Left lobe of liver (tissue), 2 donors: ENCODE measurements around the gene ANKRD27. TPM values are rescaled to one million over a fixed set of nuclear protein-coding genes. Genes with fewer than 3 reads are reported as not detected.
"Not testable (repeated sequence)": the region's sequence is repeated elsewhere in the genome, so short reads cannot be mapped to it uniquely, and the experiment has no call there.

ENCODE experiments used
- ATAC-seq: fragments of 200-7000 bp; cut with Tn5 transposase; one replicate; pipeline ENCODE4 v1.9.1; 2020; ENCODE audit warnings: mild to moderate bottlenecking, moderate library complexity
- DNase-seq: peaks from one replicate; pipeline ENCODE4 v3.0.0-alpha.2; 2020; ENCODE audit warnings: low spot score
- total RNA-seq: library from RNA; stranded (reverse); gene quantifications from one replicate; pipeline ENCODE4 v1.2.1, GENCODE V29; 2021
- donor health status: DM: no; HTN: no; CAD: no; lungs with moderate emphysema.
- donor health status: DM: no; HTN: yes; CAD: no.

The ANKRD27 gene
- total RNA-seq, 1 donor from 2014 or later, result 8.4 TPM

DNA sequence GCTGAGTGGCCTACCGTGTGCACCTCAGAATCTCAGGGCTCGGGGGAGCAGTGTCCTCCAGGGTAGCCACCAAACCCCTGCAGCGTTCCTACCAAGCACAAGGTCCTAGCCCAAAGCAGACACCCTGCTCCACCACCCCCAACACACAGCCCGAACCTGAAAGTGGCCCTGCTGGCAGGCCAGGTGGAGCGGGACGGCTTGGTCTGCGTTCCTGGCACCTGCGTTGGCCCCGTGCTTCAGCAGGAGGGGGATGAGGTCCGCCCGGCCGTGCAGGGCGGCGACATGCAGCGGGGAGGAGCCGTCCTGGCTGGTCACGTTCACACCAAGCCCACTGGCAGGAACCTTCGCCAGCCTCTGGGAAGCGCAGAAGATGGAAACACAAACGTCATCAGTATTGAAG lies 67.5 kb downstream of the ANKRD27 start:
- no peak for DNase-seq
- no peak for ATAC-seq

DNA sequence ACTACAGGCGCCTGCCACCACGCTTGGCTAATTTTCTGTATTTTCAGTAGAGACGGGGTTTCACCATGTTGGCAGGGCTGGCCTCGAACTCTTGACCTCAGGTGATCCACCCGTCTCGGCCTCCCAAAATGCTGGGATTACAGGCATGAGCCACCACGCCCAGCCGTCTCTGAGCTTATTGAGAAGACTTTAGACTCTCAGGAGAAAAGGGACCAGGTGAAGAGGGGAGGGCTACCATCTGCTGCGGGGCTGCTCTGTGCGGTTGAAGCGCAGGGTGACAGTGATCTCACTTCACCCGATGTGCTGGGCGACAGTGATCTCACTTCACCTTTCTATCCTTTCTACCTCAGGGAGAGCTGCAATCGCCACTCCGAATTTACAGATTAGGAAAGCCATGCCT lies 68.7 kb downstream of the ANKRD27 start:
- no peak for DNase-seq

DNA sequence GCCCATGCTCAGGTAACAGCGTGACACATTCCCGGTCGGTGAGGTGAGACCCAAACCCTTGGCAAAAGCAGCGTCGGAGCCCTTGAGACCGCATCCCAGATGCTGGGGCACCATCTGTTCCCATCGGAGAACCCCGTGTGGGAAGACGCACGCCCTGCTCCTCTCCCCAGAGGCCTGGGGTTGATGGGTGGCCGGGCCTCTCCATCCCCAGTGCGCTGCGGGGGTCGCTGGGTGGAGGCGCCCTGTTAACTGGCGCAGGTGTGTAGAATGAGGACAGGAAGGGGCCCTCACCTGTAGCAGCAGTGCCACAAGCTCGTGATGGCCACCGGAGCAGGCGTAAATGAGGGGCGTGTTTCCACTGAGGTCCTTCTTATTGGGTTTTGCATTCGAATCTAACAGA lies 69.4 kb downstream of the ANKRD27 start:
- DNase-seq (no peak), ATAC-seq (no peak)

More for the DNA sequence above, 68.7 kb downstream of the ANKRD27 start:
- ATAC-seq, result no peak

DNA sequence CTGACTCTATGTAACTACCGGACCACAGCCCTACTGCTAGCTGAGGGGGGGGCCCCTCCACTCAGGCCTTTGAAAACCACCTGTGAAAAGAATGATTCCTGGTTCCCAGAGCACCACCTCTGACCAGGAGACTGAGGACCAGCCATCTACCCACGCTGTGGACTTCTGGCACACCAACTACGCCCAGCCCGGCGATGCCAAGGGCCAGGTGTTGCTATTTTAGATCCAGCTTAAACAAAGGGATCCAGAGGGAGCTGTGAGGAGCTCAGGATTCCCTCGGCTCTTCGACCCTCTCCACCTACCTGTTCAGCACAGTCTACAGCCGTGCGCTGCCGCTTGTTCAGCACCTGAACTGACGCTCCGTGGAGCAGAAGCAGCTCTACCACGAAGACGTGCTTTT lies 71.0 kb downstream of the ANKRD27 start:
- no peak for ATAC-seq
- no peak for DNase-seq

DNA sequence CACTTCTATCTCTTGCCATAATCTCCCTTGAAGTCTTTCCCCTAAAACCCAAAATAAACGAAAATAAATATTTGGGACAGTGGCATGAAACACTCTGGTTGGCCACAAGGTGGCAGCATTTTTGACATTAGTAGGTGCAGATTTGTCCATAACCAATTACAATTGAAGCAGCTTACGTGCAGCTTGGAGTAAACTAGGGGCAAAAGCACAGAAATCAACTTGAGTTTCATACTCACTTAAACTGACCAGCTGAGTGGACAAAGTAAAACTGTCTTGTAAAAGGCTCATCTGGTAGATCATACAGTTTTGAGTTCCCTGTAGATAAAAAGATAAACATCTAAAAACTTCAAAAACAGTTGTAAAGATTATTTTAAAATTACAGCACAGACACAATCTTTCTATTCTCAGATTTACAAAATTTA lies 75.2 kb downstream of the ANKRD27 start:
- DNase-seq, result no peak
- ATAC-seq, result peak; percentile 91

DNA sequence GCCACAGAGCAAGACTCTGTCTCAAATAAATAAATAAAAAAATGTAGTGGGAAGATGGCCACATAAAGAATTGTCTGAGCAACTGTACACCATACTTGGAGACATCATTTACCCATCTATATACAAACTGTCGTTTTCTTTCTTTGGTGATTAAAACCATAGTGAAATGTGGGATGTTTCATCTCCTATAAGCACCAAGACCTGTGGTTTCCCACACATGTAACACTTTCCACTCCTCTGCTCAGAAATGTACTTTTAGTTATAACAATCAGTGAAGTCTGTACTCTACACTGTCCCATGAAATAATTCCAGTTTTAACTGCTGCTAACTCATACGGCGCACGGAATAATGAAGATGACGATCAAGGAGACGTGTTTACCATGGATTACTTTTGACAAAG lies 75.7 kb downstream of the ANKRD27 start:
- ATAC-seq (no peak), DNase-seq (no peak)

DNA sequence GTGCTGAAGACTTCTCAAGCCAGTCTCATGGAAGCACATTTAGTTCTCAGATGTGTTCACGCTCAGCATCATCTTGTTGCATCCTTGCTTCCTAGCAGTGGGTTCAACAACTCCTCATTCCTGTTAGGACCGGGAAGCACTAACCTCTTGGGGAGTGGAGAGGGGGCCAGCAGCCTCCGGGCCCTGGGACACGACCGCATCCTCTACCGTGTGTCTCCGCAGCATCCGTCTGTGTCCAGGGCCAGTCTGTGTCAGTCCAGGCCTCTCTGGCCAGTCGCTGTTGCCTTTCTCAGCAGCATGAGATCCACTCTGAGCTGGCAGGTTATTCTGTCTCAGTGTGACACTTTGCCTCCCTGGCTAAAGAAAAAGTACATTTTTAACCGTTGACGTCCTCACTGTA lies 77.0 kb downstream of the ANKRD27 start:
- DNase-seq (no peak), ATAC-seq (no peak)

DNA sequence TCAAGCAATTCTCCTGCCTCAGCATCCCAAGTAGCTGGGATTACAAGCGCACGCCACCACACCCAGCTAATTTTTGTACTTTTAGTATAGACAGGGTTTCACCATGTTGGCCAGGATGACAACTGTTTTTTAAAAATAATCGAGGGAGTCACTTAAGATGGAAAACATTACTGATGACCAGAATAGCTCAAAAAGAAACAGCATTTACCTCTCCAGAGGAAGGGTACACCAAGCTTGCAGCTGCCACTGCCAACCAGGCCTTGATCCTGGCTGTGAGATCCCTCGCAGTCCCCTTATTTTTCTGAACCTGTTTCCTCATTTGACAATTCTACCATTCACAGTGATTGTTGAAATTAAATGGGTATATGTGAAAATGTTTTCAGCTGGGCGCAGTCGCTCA lies 79.5 kb downstream of the ANKRD27 start:
- ATAC-seq, result no peak
- DNase-seq, result no peak

DNA sequence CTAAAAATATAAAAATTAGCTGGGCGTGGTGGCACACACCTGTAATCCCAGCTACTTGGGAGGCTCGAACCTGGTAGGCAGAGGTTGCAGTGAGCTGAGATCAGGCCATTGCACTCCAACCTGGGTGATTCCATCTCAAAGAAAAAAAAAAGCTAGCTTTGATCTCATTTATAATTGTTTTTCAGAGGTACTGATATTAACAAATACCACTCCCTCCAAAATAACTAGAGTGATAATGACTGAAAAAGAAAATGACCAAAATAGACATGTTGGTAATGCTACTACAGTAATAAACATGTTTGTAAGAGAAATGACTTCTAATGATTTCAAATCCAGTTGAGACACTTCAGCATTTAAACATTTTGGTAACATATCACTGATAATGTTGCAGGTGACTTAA lies 81.0 kb downstream of the ANKRD27 start:
- no peak for DNase-seq
- no peak for ATAC-seq

DNA sequence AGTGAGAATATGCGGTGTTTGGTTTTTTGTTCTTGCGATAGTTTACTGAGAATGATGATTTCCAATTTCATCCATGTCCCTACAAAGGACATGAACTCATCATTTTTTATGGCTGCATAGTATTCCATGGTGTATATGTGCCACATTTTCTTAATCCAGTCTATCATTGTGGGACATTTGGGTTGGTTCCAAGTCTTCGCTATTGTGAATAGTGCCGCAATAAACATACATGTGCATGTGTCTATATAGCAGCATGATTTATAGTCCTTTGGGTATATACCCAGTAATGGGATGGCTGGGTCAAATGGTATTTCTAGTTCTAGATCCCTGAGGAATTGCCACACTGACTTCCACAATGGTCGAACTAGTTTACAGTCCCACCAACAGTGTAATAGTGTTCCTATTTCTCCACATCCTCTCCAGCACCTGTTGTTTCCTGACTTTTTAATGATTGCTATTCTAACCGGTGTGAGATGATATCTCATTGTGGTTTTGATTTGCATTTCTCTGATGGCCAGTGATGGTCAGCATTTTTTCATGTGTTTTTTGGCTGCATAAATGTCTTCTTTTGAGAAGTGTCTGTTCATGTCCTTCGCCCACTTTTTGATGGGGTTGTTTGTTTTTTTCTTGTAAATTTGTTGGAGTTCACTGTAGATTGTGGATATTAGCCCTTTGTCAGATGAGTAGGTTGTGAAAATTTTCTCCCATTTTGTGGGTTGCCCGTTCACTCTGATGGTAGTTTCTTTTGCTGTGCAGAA lies 87.1 kb downstream of the ANKRD27 start:
- not testable (repeated sequence) for ATAC-seq, DNase-seq

DNA sequence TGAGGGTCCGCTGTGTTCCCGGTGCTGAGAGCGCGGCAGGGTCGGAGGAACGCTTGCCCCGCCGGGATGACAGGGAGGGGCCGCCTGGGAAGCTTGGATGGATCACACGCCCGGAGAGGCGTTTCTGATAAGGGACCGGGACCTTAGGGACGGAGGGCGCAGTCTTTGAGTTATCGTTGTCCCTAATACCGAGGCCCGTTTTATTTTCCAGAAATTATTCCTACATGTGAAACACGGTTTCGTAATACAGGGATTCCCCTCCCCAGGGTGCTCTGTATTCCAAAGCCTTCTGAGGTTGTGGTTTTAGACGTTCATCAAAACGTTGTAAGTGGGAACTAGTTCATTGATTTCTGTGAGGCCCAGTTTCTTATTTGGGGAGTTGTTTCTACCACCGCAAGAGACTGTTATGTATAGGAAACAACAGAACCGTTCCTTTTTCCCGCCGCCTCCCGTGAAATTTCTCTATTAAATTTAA lies 93.2 kb downstream of the ANKRD27 start:
- no peak for DNase-seq
- peak; percentile 37 for ATAC-seq

DNA sequence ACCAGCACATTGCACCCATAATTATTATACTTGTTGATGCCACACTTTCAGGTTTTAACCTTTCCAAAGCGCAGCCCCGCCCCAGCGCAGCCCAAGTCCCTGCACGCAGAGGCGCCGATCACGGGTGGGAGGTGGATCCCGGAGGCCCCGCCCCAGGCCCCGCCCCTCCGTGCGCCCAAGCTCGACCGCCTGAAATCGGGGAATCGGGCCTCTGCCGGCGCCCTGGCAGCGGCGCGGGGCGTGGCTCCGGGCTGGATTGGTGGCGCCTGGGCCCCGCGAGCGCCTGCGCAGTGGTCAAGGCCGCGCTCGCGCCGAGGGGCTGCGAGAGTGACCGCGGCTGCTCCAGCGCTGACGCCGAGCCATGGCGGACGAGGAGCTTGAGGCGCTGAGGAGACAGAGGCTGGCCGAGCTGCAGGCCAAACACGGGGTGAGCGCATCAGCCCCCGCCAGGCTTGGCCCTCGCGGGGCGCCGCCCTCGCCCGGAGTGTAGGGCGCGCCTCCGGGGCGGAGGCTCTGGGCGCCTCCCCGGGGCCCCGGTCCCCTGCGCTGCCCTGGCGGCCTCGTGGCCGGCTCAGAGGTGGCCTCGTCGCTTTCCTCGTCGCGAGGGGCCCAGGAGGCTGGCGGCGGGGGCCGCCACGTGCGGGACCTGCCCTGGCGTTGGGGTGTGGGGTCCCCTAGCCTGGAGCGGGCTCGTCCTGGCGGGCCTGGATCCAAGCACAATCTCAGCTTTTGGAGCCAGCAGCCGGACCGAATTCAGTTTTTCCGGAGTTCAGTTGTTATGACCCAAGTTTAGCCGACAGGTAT lies 93.9 kb downstream of the ANKRD27 start, which contains the start of gene PDCD5:
Gene PDCD5, plus strand, starts transcription at position 290 of the 804 bp plus-strand sequence. Its CDS starts 72 bp downstream, at position 362.
- ATAC-seq, result peak; percentile 97
- DNase-seq, result peak; percentile 98

DNA sequence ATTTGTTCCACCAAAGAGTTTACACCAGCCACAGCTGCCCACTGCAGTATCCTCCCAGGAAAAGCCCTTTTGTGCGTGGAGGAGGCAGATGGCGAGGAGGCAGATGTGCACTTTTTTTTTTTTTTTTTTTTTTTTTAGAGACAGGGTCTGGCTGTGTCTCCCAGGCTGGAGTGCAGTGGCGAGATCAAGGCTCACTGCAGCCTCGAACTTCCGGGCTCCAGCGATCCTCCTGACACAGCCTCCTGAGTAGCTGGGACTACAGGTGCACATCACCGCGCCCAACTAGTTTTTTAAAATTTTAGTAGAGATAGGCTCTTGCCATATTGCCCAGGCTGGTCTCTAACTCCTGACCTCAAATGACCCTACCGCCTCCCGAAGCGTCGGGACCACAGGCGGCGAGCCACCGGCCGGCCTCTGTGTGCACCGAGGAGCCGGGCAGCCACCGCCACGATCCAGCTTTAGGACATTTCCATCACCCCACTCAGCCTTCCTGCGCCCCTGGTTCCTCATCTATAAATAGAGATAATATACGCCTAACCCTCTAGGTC lies 94.6 kb downstream of the ANKRD27 start:
- ATAC-seq (peak; percentile 32), DNase-seq (peak; percentile 46)

DNA sequence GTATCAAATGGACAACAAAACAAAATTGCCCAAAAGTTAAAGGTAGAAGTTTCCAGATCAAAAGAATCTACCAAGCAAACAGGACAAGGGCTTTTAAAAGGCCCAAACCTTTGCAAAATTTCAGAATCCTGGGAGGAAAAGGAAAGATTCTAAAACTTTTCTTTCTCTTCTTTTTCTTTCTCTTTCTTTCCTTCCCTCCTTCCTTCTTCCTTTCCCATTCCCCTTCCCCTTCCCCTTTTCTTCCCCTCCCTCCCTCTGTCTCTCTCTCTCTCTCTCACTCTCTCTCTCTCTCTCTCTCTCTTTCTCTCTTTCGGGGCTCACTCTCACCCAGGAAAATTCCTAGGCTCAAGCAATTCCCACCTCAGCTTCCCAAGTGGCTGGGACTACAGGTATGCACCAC lies 98.2 kb downstream of the ANKRD27 start:
- DNase-seq (no peak), ATAC-seq (no peak)

DNA sequence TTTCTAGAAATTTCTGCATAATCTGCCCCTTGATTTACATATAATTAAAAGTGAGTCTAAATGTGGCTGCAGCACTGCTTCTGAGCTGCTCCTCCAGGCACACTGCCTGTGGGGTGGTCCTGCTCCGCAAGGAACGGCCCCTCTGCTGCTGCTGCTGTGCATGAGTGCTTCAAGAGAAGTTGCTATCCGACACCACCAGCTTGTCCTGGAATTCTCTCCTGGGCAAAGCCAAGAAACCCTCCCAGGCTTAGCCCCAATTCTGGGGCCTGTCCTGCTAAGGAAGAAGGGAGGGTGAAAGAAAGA lies 101.5 kb downstream of the ANKRD27 start:
- ATAC-seq (no peak), DNase-seq (no peak)

DNA sequence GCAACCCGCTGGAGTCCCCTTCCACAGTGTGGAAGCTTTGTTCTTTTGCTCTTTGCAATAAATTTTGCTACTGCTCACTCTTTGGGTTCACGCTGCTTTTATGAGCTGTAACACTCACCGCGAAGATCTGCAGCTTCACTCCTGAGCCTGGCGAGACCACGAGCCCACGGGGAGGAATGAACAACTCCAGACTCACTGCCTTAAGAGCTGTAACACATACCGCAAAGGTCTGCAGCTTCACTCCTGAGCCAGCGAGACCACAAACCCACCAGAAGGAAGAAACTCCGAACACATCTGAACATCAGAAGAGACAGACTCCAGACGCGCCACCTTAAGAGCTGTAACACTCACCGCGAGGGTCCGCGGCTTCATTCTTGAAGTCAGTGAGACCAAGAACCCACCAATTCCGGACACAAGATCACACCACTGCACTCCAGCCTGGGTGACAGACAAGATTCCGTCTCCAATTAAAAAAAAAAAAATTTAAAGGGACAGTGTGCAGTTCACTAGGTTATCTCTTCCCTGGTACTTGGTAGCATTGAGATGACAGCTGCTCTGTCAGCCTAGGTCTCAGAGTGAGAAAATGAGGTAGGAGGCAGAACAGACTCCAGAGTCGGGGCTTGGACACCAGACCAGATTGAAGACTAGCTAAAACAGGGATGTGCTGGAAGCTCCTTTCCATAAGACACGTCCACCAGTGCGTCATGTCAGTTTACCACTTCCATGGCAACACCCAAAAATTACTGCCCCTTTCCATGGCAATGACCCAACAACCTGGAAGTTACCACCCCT lies 102.1 kb downstream of the ANKRD27 start:
- DNase-seq, ATAC-seq: not testable (repeated sequence)

DNA sequence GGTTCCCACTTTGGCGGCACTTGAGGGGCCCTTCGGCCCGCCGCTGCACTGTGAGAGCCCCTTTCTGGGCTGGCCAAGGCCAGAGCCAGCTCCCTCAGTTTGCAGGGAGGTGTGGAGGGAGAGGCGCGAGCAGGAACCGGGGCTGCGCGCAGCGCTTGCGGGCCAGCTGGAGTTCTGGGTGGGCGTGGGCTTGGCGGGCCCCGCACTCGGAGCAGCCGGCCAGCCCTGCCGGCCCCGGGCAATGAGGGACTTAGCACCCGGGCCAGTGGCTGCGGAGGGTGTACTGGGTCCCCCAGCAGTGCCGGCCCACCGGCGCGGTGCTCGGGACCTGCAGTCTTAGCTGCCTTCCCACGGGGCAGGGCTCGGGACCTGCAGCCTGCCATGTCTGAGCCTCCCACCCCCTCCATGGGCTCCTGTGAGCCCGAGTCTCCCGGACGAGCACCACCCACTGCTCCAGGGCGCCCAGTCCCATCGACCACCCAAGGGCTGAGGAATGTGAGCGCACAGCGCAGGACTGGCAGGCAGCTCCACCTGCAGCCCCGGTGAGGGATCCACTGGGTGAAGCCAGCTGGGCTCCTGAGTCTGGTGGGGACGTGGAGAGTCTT lies 103.4 kb downstream of the ANKRD27 start:
- not testable (repeated sequence) for ATAC-seq, DNase-seq

DNA sequence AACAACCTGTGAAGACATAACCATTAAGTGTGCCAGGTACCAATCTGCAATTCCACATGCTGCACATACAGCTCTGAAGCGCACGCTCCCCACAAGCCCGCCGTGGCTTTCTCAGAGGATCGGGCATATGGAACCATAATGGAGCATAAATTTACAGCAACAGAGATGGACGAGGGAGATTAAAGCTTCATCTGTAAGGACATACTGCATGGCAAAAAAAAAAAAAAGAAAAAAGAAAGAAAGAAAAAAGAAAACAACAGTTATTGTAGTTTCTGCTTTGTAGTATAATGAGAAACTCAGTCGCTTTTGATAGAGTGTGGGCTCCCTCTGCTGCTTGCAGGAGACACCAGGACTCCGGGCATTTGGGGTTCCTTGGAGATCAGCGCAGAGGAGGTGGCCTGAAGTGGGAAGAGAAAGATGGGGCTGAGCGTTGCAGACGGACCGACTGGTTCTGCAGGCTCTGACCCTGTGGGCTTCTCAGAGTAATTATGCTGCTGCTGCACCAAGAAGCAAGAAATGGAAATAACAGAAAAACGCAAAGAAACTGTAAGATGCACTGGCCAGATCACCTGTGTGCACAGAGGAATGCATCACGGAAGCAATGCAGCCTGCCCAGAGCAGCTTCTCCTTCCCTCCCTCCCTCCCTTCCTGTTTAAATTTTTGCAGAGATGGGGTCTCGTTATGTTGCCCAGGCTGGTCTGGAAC lies 104.7 kb downstream of the ANKRD27 start:
- DNase-seq (peak; percentile 48), ATAC-seq (peak; percentile 87)

DNA sequence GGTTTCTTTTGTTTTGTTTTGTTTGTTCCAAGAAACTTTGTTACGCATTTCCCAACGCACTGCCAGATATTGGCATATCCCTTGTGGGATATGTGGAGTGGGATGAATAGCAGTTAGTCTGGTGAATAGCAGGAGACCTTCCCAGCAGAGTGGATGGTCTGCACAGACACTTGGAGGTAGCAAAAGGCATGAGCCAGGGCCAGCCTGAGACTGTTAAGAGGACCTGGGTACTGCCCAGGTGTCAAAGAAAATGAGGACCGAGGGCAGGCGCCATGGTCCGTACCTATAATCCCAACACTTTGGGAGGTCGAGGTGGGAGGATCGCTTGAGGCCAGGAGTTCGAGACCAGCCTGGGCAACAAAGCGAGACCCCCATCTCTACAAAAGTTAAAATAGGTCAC lies 107.5 kb downstream of the ANKRD27 start:
- DNase-seq, result peak; percentile 18
- ATAC-seq, result no peak
